Stimulated activated naive CD8-positive, alpha-beta T cell treated with anti-CD3 and anti-CD28 coated beads, Interleukin-15, amount 100 ng/mL, for 72 hours (primary cell): Measurements from ENCODE around the gene IL22RA2.
A peak's percentile ranks its signal among the peaks of the same experiment; 100 is the strongest.

Experiments
- ATAC-seq: fragments of 150-1000 bp; cut with Tn5 transposase; 2 replicates; pipeline ENCODE4 v1.10.0; 2021; ENCODE audit warnings: mild to moderate bottlenecking, moderate library complexity
- DNase-seq, 2 donors: peaks; one replicate each; pipeline ENCODE4 v3.0.0; 2021 to 2022
- H3K27ac Mint-ChIP-seq, 2 donors: one replicate each; pipeline ENCODE4 v1.8.0; 2022; ENCODE audit warnings: mild to moderate bottlenecking in 2 of 2, mixed read lengths in 2 of 2, moderate library complexity in 2 of 2
- H3K27me3 Mint-ChIP-seq: one replicate; pipeline ENCODE4 v1.8.0; 2022; ENCODE audit warnings: mixed read lengths
- H3K4me1 Mint-ChIP-seq: one replicate; pipeline ENCODE4 v1.8.0; 2022; ENCODE audit warnings: mild to moderate bottlenecking, mixed read lengths
- H3K4me3 Mint-ChIP-seq, 2 donors: one replicate each; pipeline ENCODE4 v1.8.0; 2022; ENCODE audit warnings: mild to moderate bottlenecking in 2 of 2, mixed read lengths in 2 of 2, moderate library complexity in 1 of 2
- H3K9me3 Mint-ChIP-seq, 2 donors: one replicate each; pipeline ENCODE4 v1.8.0; 2022; ENCODE audit warnings: mixed read lengths in 2 of 2

IL22RA2 gene

GRCh38 chr6:137163732-137164318 lies 9.6 kb downstream of the IL22RA2 start:
- Mint-ChIP-seq H3K27ac (no peak overlapping the region), H3K4me1 (peaks cover 23% of the 10 kb centered on the region)

GRCh38 chr6:137162692-137163306 lies 10.6 kb downstream of the IL22RA2 start:
- Mint-ChIP-seq H3K4me3 (no peak overlapping the region), H3K4me1 (peaks cover 23% of the 10 kb centered on the region), H3K9me3 (peaks cover 22% of the 10 kb centered on the region in 2 donors), H3K27ac (no peak overlapping the region), H3K27me3 (peaks cover 60% of the 10 kb centered on the region)
- ATAC-seq (no peak), DNase-seq (no peak)

More at GRCh38 chr6:137163732-137164318, 9.6 kb downstream of the IL22RA2 start:
- DNase-seq (no peak), ATAC-seq (no peak)
- Mint-ChIP-seq H3K4me3 (no peak overlapping the region), H3K9me3 (peaks cover 22% of the 10 kb centered on the region in 2 donors), H3K27me3 (peaks cover 50% of the 10 kb centered on the region)

DNA sequence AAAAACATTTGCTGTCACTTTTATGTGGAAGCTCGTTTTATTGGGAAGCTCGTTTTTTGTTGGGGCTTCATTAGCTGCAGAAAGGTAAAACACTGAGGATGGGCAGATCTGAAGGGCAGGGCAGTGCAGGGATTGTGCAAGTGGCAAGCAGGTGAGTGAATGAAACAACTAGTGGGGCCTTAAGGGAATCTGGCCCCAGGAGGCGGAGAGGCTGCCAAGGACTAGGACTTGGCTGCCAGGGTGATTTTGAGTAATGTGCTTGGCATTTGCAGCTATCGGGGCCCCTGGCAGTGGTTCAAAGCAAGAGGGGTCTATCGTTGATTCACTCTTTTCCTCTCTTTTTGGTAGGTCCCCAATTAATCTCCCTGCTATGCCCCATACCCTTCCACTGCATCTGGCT lies 11.5 kb downstream of the IL22RA2 start:
- H3K4me1 Mint-ChIP-seq: peaks cover 26% of the 10 kb centered on the region
- H3K27me3 Mint-ChIP-seq: peaks cover 68% of the 10 kb centered on the region
- ATAC-seq: no peak
- no peak for DNase-seq
- no peak overlapping the region for H3K27ac Mint-ChIP-seq
- peaks cover 22% of the 10 kb centered on the region in 2 donors for H3K9me3 Mint-ChIP-seq
- no peak overlapping the region for H3K4me3 Mint-ChIP-seq

- peaks cover 22% of the 10 kb centered on the region in 2 donors for H3K9me3 Mint-ChIP-seq
- H3K27ac Mint-ChIP-seq: no peak overlapping the region
- no peak overlapping the region for H3K4me3 Mint-ChIP-seq
- no peak for DNase-seq
- H3K27me3 Mint-ChIP-seq: peaks cover 74% of the 10 kb centered on the region
- ATAC-seq: no peak
- H3K4me1 Mint-ChIP-seq: peaks cover 30% of the 10 kb centered on the region
Measured at GRCh38 chr6:137160763-137161162, 12.7 kb downstream of the IL22RA2 start.

DNA sequence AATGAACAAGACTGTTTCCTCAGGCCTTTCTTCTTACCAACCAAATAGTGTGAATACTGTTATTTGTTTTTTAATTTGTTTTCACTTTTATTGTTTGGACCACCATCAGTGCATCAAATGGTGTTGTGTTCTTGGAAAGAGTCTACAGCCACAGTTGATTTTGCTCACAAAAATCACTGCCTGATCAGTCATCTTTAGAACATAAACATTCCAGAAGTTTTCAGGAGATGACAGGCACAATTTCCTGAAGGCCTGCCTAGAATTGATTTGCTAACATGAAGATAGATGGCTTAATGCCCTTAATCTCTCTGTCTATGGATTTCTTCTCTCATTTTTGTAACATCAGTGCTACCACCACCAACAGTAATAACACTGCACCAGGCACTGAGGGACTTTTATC lies 13.5 kb downstream of the IL22RA2 start:
- H3K9me3 Mint-ChIP-seq: peaks cover 19 to 22% of the 10 kb centered on the region in 2 donors
- no peak overlapping the region for H3K27ac Mint-ChIP-seq
- DNase-seq (no peak), ATAC-seq (no peak)
- H3K4me1 Mint-ChIP-seq: peaks cover 27% of the 10 kb centered on the region
- no peak overlapping the region for H3K4me3 Mint-ChIP-seq
- peaks cover 70% of the 10 kb centered on the region for H3K27me3 Mint-ChIP-seq

GRCh38 chr6:137157601-137158000 lies 15.8 kb downstream of the IL22RA2 start:
- peaks cover 62% of the 10 kb centered on the region for H3K27me3 Mint-ChIP-seq
- H3K27ac Mint-ChIP-seq: no peak overlapping the region
- H3K4me3 Mint-ChIP-seq: no peak overlapping the region
- peaks cover 20% of the 10 kb centered on the region for H3K4me1 Mint-ChIP-seq
- DNase-seq (no peak), ATAC-seq (no peak)
- peaks cover 0 to 5% of the 10 kb centered on the region in 2 donors for H3K9me3 Mint-ChIP-seq

DNA sequence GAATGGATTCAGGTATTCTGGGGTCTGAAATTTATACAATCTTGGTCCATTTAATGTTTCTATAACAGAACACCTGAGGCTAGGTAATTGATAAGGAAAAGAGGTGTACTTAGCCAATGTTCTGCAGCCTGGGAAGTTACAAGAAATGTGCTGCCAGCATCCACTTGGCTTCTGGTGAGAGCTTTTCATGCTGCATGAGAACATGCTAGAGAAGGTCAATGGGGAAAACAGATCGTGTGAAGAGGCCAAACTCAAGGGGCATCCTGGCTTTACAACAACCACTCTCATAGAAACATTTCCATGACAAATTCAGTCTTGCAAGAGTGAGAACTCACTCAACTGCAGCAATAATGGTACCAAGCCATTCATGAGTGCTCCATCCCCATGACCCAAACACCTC lies 16.8 kb downstream of the IL22RA2 start:
- peaks cover 20% of the 10 kb centered on the region for H3K4me1 Mint-ChIP-seq
- ATAC-seq (no peak), DNase-seq (no peak)
- H3K9me3 Mint-ChIP-seq: no peaks in the 10 kb centered on the region
- H3K27ac Mint-ChIP-seq: peak overlapping the region in 1 of 2 donors; percentile 59
- H3K4me3 Mint-ChIP-seq: peak overlapping the region in 1 of 2 donors; percentile 12
- peaks cover 53% of the 10 kb centered on the region for H3K27me3 Mint-ChIP-seq

DNA sequence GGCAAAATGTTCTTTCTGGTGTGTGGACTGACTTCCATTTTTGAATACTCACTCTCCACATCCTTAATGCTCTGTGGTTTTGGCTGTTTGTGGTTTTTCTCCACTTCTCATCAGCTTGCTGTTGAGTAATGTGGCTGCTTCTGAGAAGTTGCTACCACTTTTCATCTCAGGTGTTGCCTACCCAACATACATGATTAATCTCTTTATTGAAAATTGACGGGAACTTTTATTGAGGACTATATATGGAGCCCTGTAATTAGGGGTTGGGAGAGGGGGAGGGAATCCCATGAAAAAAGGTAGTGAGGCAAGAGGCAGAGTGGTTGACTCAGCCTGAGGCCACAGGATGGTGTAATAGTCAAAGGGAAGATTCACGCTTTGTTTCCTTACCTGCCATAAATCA lies 17.6 kb downstream of the IL22RA2 start:
- Mint-ChIP-seq H3K9me3 (no peaks in the 10 kb centered on the region), H3K4me3 (peak overlapping the region; percentile 48 to 49), H3K4me1 (peaks cover 20% of the 10 kb centered on the region), H3K27me3 (peaks cover 45% of the 10 kb centered on the region), H3K27ac (peak overlapping the region; percentile 42 to 92)
- ATAC-seq: peak; percentile 97
- peak; percentile 42 to 64 for DNase-seq

DNA sequence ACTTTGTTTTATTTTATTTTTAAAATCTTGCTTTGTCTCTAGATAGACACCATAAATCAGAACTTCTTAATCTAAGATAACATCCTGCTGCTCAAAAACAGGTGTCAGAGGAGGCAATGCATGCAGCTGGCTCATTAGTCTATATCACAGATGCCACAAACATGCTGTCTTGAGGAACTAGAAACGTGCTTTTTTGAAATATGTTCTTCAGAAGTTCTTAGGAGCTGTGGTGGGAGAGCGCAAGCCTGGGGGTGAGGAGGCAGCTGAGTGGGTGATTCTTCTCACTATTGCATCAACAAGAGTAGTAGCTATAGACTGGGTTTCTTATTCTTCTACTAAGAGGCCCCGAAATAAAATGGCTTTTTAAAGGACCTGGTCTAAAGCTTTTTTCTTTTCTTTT lies 23.4 kb downstream of the IL22RA2 start:
- no peak overlapping the region for H3K4me3 Mint-ChIP-seq
- ATAC-seq: no peak
- peaks cover 18% of the 10 kb centered on the region for H3K27me3 Mint-ChIP-seq
- DNase-seq: no peak
- no peaks in the 10 kb centered on the region for H3K9me3 Mint-ChIP-seq
- H3K4me1 Mint-ChIP-seq: no peaks in the 10 kb centered on the region
- no peak overlapping the region for H3K27ac Mint-ChIP-seq

DNA sequence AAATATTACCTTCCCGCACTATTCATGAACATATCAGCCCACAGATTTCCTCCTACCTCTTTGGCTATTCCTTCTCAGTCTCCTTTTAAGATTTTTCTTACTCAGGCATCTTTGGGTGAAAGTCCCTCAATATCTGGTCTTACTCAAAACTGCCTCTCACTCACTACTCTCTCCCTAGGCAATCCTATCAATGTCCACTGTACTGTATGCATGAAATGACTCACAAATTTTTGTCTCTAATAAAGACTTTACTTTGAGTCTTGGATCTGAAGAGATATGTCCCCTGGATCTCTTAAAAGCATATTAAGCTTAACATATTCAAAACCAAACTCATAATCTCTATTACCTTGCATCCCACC lies 24.4 kb downstream of the IL22RA2 start:
- ATAC-seq (no peak), DNase-seq (no peak)
- no peaks in the 10 kb centered on the region for H3K4me1 Mint-ChIP-seq
- H3K27me3 Mint-ChIP-seq: peaks cover 18% of the 10 kb centered on the region
- H3K4me3 Mint-ChIP-seq: no peak overlapping the region
- H3K9me3 Mint-ChIP-seq: no peaks in the 10 kb centered on the region
- no peak overlapping the region for H3K27ac Mint-ChIP-seq

DNA sequence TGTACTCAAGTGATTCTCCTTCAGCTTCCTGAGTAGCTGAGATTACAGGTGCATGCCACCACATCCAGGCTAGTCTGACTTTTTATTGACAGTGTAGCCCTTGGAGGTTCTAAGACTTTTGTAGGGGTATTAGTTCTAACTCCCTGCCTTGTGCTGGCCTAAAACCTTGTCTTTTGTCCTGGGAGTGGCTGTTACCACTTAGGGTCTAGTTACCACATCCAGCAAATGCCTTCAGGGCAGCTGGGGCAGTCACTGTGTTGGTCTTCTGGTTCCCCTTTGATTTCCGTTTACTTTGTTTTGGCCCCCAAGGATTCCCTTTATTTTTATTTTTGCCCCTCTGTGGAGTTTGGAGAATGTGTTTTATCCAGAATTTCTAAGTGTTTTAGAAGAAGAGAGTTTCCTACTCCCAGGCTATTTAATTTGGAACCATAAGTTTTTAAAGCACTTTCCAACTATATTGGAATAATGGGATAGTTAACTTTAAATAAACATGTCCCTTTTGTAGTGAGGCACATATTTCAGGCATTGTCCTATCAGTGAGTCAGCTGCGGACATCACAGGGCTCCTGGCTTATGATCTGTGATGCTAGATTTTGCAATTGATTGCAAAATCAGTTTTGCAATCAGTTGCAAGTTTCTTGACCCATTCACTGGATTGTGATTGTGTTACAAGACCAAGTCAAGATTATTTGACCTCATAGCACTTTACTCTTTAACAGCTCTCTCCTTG lies 25.0 kb downstream of the IL22RA2 start:
- Mint-ChIP-seq H3K27ac (no peak overlapping the region), H3K4me1 (no peaks in the 10 kb centered on the region), H3K27me3 (peaks cover 18% of the 10 kb centered on the region), H3K9me3 (no peaks in the 10 kb centered on the region), H3K4me3 (no peak overlapping the region)
- no peak for DNase-seq
- no peak for ATAC-seq

DNA sequence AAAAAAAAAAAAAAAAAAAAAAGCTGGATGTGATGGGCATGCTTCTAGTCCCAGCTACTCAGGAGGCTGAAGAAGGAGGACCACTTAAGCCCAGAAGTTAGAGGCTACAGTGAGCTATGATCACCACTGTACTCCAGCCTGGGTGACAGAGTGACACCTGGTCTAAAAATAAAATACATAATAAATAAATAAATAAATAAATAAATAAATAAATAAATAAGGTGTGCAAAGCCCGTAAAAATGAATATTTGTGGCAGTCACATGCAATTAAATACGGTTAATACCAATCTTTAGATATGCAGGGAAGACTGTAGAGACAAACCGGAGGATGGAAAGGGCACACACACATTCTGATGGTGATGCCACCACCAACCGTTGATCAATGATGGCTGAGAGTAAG lies 26.2 kb downstream of the IL22RA2 start:
- H3K27ac Mint-ChIP-seq: no peak overlapping the region
- H3K4me1 Mint-ChIP-seq: no peaks in the 10 kb centered on the region
- H3K9me3 Mint-ChIP-seq: no peaks in the 10 kb centered on the region
- ATAC-seq (no peak), DNase-seq (no peak)
- H3K27me3 Mint-ChIP-seq: peaks cover 18% of the 10 kb centered on the region
- H3K4me3 Mint-ChIP-seq: no peak overlapping the region

DNA sequence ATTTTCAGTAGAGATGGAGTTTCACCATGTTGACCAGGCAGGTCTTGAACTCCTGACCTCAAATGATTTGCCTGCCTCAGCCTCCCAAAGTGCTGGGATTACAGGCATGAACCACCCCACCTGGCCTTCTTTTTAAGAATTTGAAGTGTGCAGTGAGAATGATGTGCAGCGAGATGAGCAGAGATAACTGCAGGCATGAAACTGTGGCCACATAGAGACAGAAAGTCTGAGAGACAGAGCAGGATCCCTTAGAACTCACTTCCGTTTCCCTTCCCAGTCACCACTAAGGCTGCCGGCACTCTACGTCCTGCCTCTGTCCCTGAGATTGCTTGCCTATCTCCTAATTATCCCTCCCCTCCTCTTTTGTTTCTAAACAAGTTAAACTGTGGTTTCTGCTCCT lies 27.2 kb downstream of the IL22RA2 start:
- Mint-ChIP-seq H3K4me1 (no peaks in the 10 kb centered on the region), H3K9me3 (no peaks in the 10 kb centered on the region), H3K27me3 (peaks cover 18% of the 10 kb centered on the region), H3K4me3 (no peak overlapping the region), H3K27ac (no peak overlapping the region)
- DNase-seq (no peak), ATAC-seq (no peak)

- no peaks in the 10 kb centered on the region for H3K9me3 Mint-ChIP-seq
- H3K4me1 Mint-ChIP-seq: no peaks in the 10 kb centered on the region
- no peak overlapping the region for H3K4me3 Mint-ChIP-seq
- peaks cover 18% of the 10 kb centered on the region for H3K27me3 Mint-ChIP-seq
- no peak for DNase-seq
- ATAC-seq: no peak
- no peak overlapping the region for H3K27ac Mint-ChIP-seq
Measured at GRCh38 chr6:137145421-137145820, 28.0 kb downstream of the IL22RA2 start.

DNA sequence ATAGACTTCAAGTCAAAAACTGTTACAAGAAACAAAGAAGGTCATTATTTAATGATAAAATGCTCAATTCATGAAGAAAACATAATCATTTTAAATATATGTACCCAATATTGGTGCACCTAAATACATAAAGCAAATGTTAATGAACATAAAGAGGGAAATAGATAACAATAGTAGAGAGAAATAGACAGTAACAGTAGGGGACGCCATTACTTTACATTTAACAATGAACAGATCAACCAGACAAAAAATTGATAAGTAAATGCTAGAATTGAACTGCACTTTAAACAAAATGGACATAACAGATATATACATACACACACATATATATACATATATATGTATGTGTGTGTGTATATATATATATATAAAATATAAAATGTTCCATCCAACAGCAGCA lies 37.4 kb downstream of the IL22RA2 start:
- ATAC-seq: no peak
- DNase-seq: no peak
- Mint-ChIP-seq H3K9me3 (peaks cover 8 to 22% of the 10 kb centered on the region in 2 donors), H3K4me3 (no peak overlapping the region), H3K27me3 (peaks cover 33% of the 10 kb centered on the region), H3K4me1 (no peaks in the 10 kb centered on the region), H3K27ac (peak overlapping the region in 1 of 2 donors; percentile 49)

- H3K27ac Mint-ChIP-seq: no peak overlapping the region
- DNase-seq (no peak), ATAC-seq (no peak)
- peaks cover 35% of the 10 kb centered on the region for H3K27me3 Mint-ChIP-seq
- H3K9me3 Mint-ChIP-seq: peaks cover 8 to 22% of the 10 kb centered on the region in 2 donors
- H3K4me1 Mint-ChIP-seq: no peaks in the 10 kb centered on the region
- H3K4me3 Mint-ChIP-seq: no peak overlapping the region
Measured at GRCh38 chr6:137134483-137134882, 39.0 kb downstream of the IL22RA2 start.
